Activated CD8-positive, alpha-beta memory T cell treated with anti-CD3 and anti-CD28 coated beads, Interleukin-2, amount 50 U/mL, for 24 hours (primary cell): Measurements from ENCODE around the gene BZW1.
"Not testable (repeated sequence)": the region's sequence is repeated elsewhere in the genome, so short reads cannot be mapped to it uniquely, and the experiment has no call there.

ENCODE experiments used
- DNase-seq: peaks from one replicate; pipeline ENCODE4 v3.0.0-alpha.2; 2020; ENCODE audit errors: extremely low read depth

BZW1 gene

GRCh38 chr2:200790185-200790584 lies 21.5 kb upstream of the BZW1 start:
- DNase-seq, result no peak

- no peak for DNase-seq
Observed at GRCh38 chr2:200791905-200792304, 19.8 kb upstream of the BZW1 start.

- DNase-seq, result no peak
Observed at GRCh38 chr2:200794143-200794542, 17.6 kb upstream of the BZW1 start.

- no peak for DNase-seq
Observed at GRCh38 chr2:200795028-200795440, 16.7 kb upstream of the BZW1 start.

- DNase-seq, result no peak
Observed at GRCh38 chr2:200796561-200796960, 15.1 kb upstream of the BZW1 start.

- DNase-seq, result no peak
Observed at GRCh38 chr2:200797242-200797770, 14.4 kb upstream of the BZW1 start.

GRCh38 chr2:200798514-200798913 lies 13.2 kb upstream of the BZW1 start:
- no peak for DNase-seq

GRCh38 chr2:200800458-200800857 lies 11.3 kb upstream of the BZW1 start:
- no peak for DNase-seq

GRCh38 chr2:200801431-200801830 lies 10.3 kb upstream of the BZW1 start:
- DNase-seq, result not testable (repeated sequence)

- DNase-seq, result no peak
Observed at GRCh38 chr2:200809506-200810251, 2.0 kb upstream of the BZW1 start.

- no peak for DNase-seq
Observed at GRCh38 chr2:200810252-200810997, 1.3 kb upstream of the BZW1 start.

- DNase-seq, result no peak
Observed at GRCh38 chr2:200810998-200811332, 745 bp upstream of the BZW1 start.

GRCh38 chr2:200812122-200813022 lies 662 bp downstream of the BZW1 start:
- peak; percentile 10 for DNase-seq

GRCh38 chr2:200814276-200814815 lies 2.6 kb downstream of the BZW1 start:
- DNase-seq, result no peak

GRCh38 chr2:200814917-200815316 lies 3.2 kb downstream of the BZW1 start:
- no peak for DNase-seq

GRCh38 chr2:200818732-200819131 lies 7.0 kb downstream of the BZW1 start:
- not testable (repeated sequence) for DNase-seq

- DNase-seq, result no peak
Observed at GRCh38 chr2:200820573-200821234, 9.0 kb downstream of the BZW1 start.

GRCh38 chr2:200821686-200822245 lies 10.1 kb downstream of the BZW1 start:
- no peak for DNase-seq

GRCh38 chr2:200828104-200828503 lies 16.4 kb downstream of the BZW1 start:
- no peak for DNase-seq

- DNase-seq, result no peak
Observed at GRCh38 chr2:200828572-200829257, 17.0 kb downstream of the BZW1 start.
